ENCODE results near the gene COG6. TPM values are rescaled to one million over a fixed set of nuclear protein-coding genes. Genes with fewer than 3 reads are reported as not detected.

The COG6 gene
- total RNA-seq, 4 donors from 2014 or later: 14.8 to 28.2 (median 22.9) TPM

GRCh38 chr13:39688278-39688677 is 32.8 kb downstream of the COG6 start:
- no peak overlapping the region for H3K27ac ChIP-seq
- no peak for TF ChIP-seq CTCF (IDR thresholded peaks at IDR 0.05)
- H3K36me3 ChIP-seq: peaks cover 17% of the 10 kb centered on the region
- DNase-seq (ENCODE audit: low spot score in 2 of 2): no peak
- no peaks in the 10 kb centered on the region for H3K9me3 ChIP-seq
- no peak overlapping the region for H3K4me3 ChIP-seq
- no peaks in the 10 kb centered on the region for H3K4me1 ChIP-seq
- no peaks in the 10 kb centered on the region for H3K27me3 ChIP-seq
- WGBS: 88% methylated on average over 3 of the region's 3 CpGs

GRCh38 chr13:39688699-39689405 is 33.4 kb downstream of the COG6 start:
- 92% methylated on average over 1 of the region's 1 CpG for WGBS
- no peaks in the 10 kb centered on the region for H3K27me3 ChIP-seq
- H3K36me3 ChIP-seq: peaks cover 16% of the 10 kb centered on the region
- TF ChIP-seq POLR2A (IDR thresholded peaks at IDR 0.05) (no peak), EP300 (IDR thresholded peaks at IDR 0.05) (no peak), POLR2AphosphoS5 (IDR thresholded peaks at IDR 0.05) (no peak), CTCF (IDR thresholded peaks at IDR 0.05) (no peak)
- DNase-seq (ENCODE audit: low spot score in 2 of 2): no peak
- H3K4me3 ChIP-seq: no peak overlapping the region
- H3K9me3 ChIP-seq: no peaks in the 10 kb centered on the region
- no peaks in the 10 kb centered on the region for H3K4me1 ChIP-seq
- H3K27ac ChIP-seq: no peak overlapping the region

- WGBS: 70% methylated on average over 4 of the region's 4 CpGs
- no peak for DNase-seq (ENCODE audit: low spot score in 2 of 2)
- no peak overlapping the region for H3K27ac ChIP-seq
These were observed 37.4 kb downstream of the COG6 start for GRCh38 chr13:39692660-39693438.

DNA sequence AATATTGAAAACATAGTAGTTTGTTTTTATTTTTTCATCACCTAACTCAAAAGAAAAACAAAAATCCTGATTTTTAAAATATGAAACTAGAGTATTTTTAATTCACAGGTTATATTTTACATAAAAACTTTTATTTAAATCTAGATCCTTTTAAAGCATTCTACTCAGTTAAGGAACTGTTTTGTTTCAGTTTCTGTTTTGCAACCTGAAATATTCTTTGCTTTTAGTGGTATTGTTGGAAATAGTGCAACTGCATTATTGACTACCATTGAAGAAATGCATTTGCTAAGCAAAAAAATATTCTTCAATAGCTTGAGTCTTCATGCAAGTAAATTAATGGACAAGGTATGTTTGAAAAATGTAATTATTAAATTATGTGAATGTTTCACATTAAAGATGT is 43.8 kb downstream of the COG6 start:
- Histone ChIP-seq H3K27me3 (no peaks in the 10 kb centered on the region), H3K4me3 (no peak overlapping the region), H3K9me3 (no peaks in the 10 kb centered on the region), H3K36me3 (peaks cover 5% of the 10 kb centered on the region), H3K4me1 (no peaks in the 10 kb centered on the region), H3K27ac (no peak overlapping the region)
- DNase-seq (ENCODE audit: low spot score in 2 of 2): no peak
- no peak for TF ChIP-seq POLR2A (IDR thresholded peaks at IDR 0.05)
- no peak for TF ChIP-seq EP300 (IDR thresholded peaks at IDR 0.05)
- no peak for TF ChIP-seq CTCF (IDR thresholded peaks at IDR 0.05)
- no peak for TF ChIP-seq POLR2AphosphoS5 (IDR thresholded peaks at IDR 0.05)

More at GRCh38 chr13:39692660-39693438, 37.4 kb downstream of the COG6 start:
- H3K9me3 ChIP-seq: no peaks in the 10 kb centered on the region
- H3K4me1 ChIP-seq: no peaks in the 10 kb centered on the region
- peaks cover 10% of the 10 kb centered on the region for H3K36me3 ChIP-seq
- no peaks in the 10 kb centered on the region for H3K27me3 ChIP-seq
- TF ChIP-seq EP300 (IDR thresholded peaks at IDR 0.05) (no peak), POLR2AphosphoS5 (IDR thresholded peaks at IDR 0.05) (no peak), POLR2A (IDR thresholded peaks at IDR 0.05) (no peak), CTCF (IDR thresholded peaks at IDR 0.05) (no peak)
- no peak overlapping the region for H3K4me3 ChIP-seq

- H3K27ac ChIP-seq: no peak overlapping the region
- no peaks in the 10 kb centered on the region for H3K36me3 ChIP-seq
- no peaks in the 10 kb centered on the region for H3K27me3 ChIP-seq
- no peak overlapping the region for H3K4me3 ChIP-seq
- no peaks in the 10 kb centered on the region for H3K4me1 ChIP-seq
- WGBS: 51% methylated on average over 3 of the region's 3 CpGs
- TF ChIP-seq CTCF (IDR thresholded peaks at IDR 0.05): no peak
- no peak for TF ChIP-seq POLR2AphosphoS5 (IDR thresholded peaks at IDR 0.05)
- no peak for TF ChIP-seq EP300 (IDR thresholded peaks at IDR 0.05)
- TF ChIP-seq POLR2A (IDR thresholded peaks at IDR 0.05): no peak
- DNase-seq (ENCODE audit: low spot score in 2 of 2): no peak
- H3K9me3 ChIP-seq: no peaks in the 10 kb centered on the region
These were observed 57.2 kb downstream of the COG6 start for GRCh38 chr13:39712626-39713025.

Data from suprapubic skin (tissue), 4 donors.